Measurements from ENCODE around the gene SLIT1.

The SLIT1 gene

DNA sequence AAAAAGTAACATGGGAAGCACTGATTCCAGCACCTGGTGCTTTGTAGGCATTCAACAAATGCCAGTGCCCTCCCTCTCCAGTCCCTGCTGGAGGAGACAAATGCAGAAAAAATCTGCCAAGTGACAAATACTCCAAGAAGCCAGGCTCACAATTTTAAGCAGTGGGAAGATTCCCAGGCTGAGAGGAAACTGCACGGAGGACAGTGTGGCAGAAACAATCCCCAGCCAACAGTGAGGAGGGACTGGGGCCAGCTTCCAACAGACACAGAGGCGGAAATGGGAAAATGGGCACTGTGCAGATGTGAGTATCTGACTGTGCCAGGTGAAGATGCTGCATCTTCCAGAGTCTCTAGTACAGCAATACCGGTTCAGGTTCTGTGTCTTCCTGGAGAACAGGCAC lies 106.3 kb downstream of the SLIT1 start:
- DNase-seq: no peak

DNA sequence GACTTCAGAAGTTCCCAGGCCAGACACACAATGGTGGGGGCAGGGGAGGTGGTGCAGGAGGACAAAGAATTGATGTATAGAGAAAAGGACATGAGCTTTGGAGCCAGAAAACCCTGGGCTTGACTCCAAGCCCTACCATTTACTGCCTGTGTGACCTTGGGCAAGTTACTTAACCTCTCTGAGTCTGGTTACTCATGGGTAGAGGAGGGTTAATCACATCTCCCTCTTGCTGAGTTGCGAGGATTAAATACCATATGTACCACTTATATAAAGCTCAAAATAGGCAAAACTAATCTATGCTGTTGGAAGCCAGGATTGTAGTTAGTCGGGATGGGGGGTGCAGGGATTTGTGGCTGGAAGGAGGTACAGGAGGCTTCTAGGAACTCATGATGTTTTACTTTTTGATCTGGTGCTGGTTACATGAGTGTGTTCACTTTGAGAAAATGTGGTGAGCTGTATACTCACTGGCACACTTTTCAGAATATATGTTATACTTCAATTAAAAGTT lies 106.8 kb downstream of the SLIT1 start:
- DNase-seq: no peak

DNA sequence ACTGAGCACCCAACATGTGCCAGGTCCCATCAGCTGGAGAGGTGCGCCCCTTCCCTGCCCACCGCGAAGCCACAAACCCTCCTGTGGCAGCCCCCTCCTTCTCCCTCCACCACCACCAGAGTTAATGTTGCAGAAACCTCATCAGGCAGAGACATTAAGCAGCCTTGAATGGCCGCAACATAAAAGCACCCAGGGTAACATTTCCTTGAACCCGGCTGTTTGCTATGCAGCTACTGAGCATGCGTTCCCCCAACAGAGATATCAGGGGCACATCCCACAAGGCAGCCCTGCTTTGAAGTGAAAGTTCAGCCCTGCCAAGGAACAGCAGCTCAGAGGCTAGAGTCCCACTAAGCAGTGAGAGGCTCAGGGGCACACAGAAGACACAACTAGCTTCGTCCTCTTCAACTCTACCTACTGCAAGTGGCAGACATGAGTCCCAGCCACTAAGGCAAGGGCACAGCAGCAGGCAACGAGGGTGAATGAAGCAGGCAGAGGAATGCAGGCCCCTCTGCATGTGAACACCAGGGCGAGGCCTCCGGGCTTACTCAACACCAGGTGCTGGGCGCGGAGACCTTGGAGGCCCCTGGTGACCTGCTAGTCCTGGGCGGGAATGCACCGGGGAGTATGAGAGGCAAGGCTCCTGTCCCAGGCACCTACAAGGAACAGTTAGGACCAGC lies 107.4 kb downstream of the SLIT1 start:
- no peak for DNase-seq

DNA sequence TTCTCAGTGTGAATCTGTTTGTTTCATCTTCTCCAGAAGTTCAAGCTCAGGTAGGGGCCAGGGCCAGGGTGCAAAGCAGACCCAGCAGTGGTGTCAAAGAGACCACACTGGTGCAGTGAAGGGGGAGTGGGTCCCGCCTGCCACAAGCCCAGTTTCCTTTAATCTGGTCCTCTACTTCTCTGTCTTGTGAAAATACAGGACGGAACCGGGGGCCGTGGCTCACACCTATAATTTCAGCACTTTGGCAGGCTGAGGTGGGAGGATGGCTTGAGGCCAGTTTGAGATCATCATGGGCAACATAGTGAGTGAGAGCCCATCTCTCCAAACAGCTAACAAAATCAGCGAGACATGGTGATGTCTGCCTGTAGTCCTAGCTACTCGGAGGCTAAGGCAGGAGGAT lies 109.0 kb downstream of the SLIT1 start:
- no peak for DNase-seq

DNA sequence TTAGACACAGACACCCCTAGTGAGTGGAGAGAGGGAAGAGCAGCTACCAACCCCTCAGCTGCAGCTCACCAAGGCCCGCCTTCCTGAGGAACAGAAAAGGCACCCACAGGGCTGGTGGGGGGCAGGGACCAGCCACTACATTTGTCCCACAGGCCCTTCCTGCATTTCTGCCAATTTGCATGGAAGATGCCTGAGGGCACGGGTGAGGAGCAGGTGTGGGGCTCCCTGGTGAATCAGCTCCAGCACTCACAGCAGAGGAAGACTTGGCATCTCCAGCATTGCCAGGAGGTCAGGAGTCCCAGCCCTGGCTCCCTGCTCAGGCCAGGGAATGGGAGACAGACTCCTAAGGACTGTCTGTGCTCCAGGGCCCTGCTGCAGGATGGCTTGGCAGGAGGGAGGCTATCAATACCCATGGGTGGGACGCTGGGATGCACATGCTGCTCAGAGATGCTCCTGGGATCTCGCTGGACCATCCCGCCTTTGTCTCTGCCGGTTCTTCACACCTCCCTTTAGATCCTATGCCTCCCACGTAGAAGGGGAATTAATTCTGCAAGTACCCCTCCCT lies 109.7 kb downstream of the SLIT1 start:
- DNase-seq: no peak

DNA sequence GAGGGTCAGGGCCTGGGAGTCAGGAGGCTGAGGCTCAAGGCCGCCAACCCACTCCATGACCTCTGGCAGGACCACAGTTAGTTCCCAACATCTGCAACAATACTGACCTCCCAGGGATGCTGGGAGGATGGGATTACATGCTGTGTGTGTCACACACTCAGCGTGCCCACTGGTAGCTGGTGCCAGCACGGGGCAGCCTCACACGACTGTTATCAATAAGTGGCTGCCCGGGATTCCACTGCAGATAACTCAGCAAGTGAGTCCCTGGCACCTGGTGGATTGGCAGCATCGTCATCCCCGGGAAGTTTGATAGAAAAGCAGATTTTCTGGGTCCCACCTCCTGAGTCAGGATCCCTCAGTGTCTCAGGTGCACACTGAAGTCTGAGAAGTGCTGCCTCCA lies 110.3 kb downstream of the SLIT1 start:
- DNase-seq: no peak

DNA sequence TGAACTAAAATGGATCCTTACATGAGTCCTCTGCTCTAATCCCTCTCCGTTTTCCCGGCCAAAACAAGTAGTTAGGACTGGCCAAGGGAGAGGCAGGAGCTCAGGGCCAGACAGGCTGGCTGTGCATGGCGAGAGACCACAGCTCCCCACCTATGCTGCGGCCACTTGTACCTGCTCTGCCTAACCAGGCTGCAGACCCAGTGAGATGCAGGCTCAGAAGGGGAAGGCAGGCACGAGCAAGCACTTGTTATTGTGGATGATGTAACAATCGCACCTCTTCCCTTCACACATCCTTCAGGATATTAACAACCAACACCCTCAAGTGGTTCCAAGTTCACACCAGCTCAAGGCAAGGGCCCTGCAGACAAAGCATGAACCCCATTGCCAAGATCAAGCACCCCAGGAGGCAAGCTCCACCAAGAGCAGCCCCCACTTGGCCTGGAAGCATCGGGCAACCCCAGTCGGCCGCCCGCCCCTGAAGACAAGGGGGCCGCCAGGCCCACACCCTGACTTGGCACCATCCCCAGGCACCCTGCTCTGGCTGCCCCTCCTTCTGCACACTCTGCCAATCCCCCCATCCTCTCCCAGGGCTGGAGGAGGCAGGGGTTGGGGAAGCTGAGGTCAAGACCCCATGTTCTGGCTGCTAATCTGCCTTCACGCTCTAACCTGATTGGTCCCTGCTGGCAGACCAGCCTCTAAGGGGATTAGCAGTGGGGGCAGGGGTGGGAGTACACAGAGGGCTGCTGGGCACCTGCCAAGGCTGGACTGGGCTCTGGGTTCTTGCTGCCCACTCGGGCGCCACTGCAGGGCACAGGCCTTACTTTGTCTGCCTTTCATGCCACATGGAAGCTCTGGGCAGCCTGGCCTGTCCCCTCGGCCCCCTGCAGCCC lies 111.3 kb downstream of the SLIT1 start:
- DNase-seq: peak in 5 of 14 donors; percentile 3 to 51 (median 13)

DNA sequence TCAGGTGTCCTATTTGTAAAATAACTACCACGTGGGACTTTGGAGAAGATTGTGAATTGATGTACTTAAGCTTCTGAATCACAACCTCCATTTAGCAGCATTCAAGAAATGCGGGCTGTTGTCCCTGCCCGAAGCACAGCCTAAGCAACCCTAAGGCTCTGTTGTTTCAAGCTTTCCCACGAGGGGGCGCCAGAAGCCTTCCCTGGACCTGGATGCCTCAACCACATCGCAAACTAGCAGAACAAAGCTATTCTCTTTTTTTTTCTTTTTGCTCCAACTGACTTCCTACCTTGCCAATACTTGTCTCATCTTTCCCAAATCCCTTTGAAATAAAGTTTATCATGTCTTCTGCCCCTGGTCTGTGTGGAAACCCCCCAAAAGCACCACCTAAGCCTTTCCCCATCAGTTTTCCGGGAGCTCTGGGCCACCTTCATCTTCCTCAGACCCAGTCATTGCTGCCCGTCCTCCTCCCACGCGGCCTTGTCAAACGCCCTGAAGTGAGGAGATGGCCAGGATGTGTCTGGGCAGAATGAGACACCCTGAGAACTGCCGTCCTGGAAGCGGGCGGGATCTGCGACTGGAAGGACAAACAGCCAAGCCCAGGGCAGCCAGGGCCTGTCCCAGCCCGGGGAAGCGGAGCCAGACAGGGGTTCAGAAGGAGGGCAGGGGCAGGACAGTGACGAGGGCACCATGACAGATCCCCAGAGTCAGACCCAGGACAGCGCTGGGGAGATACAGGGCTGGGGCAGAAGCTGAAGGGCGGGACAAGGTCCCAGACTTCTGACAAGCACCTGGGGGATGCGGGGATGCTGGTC lies 112.7 kb downstream of the SLIT1 start:
- DNase-seq: peak in 13 of 14 donors; percentile 6 to 81 (median 58)

DNA sequence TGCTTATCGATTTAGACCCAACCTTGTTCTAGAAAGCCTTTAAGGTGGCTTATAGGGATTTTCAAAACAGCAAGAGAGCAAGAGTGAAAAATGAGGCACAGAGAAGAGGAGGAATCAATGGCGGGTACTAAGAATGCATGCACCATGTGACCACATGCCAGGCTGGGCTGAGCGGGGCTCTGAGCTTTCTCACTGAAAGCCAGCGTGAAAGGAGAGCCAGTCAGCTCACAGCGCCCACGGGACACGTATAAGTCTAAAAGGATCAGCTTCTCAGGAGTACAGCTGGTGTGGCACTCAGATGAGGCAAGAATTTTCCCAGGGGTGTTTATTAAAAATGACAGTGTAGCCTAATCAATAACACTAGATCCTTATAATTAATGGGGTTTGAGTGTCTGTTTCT lies 114.3 kb downstream of the SLIT1 start:
- DNase-seq: no peak

DNA sequence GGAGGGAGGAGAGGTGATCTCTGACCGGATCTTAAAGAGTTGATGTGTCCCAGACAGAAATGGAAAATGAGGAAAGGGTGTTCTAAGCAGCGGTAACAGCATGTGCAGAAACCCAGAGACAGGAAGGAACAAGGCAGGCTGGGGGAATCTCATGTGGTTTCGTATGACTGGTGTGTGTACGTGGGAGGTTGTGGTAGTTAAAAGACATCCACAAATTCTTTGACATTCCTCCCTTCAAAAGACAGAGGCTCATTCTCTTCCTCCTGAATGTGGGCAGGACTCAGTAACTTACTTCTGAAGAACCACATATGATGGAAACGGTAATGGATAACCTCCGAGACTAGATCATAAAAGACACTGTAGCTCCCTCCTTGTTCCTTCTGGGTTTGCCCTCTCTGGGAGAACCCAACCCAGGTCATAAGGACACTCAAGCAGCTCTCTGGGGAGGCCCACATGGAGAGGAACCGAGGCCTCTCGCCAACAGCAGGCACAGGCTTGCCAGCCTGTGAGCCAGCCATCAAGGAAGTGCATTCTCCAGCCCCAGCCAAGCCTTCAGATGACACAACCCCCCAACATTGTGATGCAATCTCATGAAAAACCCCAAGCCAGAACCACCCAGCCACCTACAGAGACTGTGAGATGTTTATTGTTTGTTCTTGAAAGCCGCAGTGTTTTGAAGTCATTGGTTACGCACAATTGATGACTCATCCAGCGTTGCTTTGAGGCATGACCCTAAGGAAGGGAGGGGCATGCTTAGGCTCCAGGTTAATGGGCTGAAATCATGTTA lies 116.0 kb downstream of the SLIT1 start:
- DNase-seq: no peak

DNA sequence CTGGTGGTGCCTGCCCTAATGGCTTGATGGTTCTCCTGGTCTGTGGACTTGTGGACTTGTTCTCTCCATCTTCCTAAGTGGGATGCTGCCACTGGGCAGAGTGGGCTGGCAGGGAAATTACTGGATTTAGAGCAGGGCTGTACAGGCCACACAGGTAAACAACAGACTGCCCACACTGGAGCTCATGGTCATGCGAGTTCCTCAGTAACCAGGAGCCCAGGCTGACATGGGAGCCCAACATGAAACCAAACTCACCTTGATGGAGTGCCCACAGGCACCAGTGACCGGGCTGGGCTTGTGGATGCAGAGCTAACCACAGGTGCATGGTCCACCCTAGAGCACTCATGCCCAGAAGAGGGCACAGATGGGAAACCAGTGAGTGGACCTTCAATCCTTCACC lies 116.7 kb downstream of the SLIT1 start:
- no peak for DNase-seq

DNA sequence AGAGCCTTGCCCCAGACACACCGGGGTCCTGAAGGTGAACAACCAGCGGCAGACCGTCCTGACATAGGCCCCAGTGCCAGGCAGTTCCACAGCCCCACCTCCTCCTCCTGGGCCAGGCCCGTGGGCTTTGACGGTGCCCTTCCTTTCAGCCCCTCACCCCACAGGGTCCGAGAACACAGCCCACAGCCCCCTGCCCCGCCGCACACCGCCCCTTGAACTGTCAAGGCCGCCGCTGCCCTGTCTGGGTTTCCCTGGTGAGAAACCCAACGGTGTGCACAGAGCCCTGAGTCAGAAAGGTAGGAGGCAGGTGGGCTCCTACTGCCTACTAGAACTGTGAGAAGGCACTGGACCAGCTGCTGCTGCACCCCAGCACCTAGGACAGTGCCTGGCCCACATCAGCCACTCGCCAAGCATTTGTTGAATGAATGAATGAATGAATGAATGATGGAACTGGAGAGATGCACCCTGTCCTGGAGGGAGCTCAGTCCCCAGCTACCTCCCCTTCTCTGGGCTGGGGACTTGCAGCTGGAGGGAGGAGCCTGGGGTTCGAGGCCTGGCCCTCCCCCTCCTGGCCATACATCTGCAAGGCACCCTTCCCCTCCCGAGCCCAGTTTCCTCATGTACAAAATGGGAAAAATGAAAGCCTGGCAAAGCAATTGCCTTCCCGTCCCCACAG lies 117.9 kb downstream of the SLIT1 start:
- no peak for DNase-seq

DNA sequence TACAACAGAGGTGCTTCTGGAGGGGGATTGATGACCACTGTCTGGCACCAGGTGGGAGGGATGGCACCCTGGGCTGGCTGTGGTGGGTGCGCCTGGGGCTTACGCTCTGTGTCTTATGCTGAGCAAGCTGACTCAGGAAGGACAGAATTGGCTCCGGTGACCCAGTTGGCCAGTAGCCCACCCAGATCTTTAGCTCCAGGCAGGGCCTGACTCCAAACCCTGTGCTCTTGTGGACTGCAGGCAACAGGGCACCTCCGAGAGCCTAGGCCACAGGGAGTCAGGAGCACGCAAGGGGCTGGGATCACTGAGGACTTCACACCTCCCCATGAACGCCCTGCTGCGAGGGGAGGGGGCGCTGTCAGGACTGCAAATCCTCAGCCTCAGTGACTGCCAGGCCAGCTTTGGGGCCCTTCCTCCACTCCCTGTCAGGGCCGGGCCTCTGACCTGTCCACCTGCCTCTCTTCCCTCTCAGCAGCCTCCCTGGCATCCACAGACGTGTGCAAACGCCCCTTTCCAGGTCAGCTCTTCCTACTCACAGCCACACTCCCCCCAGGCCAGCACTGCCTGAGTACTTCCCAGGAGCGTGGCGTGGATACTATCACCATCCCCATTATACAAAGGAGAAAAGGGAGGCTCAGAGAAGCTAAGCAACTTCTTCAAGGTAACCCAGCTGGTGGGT lies 118.7 kb downstream of the SLIT1 start:
- peak in 1 of 14 donors; percentile 30 for DNase-seq

DNA sequence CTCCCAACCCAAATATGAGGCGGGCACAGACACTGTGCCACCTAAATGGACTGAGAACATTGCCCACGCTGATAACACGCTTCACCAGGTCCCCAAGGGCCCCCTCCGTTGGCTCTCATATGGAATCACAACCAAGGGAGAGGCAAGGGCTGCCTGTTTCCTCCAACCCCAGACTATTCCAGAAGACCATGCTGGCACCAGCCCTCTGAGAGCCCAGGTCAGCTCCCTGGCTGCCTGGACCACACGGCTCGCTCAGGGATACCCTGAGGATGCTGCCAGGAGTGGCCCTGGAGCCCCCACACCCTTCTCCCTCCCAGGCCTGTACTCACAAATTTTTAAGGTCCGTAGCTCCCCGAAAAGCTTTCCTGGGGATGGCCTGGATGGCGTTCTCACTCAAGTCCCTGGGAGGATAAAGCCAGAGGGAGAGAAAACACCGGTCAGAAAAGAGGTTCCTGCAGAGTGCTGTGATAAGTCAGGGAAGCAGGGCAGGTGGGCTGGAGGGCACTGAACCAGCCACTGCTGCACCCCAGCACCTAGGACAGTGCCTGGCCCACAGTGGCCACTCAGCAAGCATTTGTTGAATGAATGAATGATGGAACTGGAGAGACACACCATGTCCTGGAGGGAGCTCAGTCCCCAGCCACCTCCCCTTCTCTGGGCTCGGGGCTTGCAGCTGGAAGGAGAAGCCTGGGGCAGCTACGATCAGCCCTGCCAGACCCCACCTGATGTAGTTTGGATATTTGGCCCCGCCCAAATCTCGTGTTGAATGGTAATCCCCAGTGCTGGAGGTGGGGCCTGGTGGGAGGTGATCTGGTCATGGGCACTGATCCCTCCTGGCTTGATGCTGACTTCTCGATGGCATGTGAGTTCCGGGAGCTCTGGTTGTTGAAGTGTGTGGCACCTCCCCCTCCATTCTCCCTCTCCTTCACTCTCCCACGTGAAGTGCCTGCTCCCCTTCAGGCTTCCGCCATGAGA lies 119.8 kb downstream of the SLIT1 start:
- DNase-seq: no peak

DNA sequence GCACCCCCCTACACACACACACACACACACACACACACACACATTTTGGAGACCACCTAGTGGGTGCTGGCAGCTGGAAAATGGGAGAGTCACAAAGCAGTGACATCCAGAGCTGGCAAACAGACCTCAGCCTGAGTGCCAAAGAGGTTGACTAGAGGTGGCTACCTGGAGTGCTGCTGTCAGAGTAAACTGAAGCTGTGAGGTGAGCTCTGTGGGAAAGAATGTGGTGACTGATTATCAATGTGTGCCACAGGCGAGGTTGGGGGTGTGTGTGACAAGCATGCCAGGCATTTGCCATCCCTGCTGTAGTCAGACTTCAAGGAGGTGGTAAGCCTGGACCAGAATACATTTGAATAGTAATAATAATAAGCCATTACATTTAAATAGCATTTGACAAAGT lies 120.6 kb downstream of the SLIT1 start:
- no peak for DNase-seq

DNA sequence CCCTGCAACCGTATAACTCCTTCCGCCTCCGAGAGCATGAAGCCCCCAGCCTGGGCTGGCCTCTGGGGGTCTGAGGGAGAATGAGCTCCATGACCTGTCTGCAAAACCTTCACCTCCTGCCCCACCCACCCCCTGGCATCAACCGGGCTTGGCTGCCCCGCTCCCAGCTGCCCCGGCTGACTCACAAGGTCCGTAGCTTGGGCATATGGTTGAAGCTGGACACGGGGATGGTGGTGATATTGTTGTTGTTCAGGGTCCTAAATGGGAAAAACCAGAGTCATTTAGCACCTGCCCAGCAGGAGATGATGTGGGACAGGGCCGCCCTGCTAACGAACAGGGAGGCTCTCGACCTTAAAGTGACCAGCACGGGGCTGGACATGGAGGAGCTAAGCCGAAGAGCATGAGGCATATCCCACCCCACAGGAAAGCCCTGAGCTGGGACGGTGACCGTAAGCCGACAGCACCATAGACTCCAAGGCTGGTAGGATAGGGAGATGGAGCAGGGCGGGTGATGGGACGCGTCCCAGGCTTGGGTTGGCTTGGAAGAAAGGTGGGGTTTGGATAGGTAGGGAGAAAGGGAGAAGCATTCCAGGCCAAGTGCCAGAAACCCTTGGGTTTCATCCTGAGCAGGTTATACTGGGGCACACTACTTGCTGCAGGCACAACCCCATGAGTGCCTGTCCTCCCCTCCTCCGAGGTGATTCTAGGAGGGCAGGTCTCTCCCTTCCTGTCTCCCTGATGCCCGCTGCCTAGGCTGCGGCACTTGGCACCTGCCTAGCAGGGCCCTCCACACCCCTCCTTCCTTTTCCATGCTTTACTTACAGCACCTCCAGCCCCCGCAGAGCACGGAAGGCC lies 121.5 kb downstream of the SLIT1 start:
- no peak for DNase-seq

DNA sequence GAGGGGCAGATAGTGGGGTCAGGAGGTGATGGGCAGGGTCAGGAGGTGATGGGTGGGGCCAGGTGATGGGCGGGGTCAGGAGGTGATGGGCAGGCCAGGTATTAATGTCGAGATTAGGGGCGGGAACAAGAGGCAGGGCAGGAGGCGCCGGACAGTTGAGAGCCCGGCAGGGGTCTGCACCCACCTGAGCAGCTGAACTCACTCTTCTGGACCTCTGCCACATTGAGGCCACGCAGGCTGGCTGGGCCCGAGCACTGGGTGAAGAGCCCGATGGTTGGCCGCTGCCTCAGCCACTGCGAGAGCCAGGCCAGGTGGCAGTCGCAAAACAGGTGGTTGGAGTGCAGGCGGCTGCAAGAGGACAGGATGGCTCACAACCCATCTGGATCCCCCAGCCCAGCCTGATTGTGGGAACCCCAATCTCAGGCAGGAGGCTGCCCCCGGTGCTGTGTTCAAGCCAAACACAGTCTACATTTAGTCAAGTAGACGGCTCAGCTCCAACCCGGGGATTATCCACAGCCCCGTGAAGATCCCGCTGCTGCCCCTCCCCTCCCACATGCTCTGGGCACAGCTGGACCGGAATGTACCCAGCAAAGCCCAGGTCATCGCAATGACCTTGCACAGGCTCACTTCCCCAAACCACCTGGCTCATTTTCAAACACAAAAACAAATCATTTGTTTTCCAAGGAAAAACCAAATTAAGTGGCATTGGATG lies 122.3 kb downstream of the SLIT1 start:
- DNase-seq: no peak

DNA sequence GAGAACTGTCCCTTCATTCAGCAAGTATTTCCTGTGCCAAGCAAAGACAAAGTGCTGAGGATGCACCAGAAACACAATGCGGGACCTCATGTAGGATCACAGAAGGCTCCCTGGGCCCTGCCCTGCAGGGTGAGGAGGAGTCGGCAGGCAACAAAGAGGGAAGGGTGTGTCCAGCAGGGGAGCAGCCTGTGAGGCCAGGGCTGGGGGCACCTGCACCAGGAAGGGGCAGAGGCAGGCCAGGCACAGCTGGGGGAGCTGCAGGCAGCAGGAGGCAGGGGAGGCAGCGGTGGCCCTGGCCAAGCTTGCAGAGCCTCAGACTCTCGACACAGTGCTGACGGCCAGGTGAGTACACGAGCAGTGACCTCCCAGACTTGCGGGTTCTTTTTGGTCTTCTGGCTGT lies 123.3 kb downstream of the SLIT1 start:
- no peak for DNase-seq

Data from C1 segment of cervical spinal cord (tissue), 14 donors.